MCF 10A (cell line): Measurements from ENCODE around the gene SCAP. TPM values are rescaled to one million over a fixed set of nuclear protein-coding genes. Genes with fewer than 3 reads are reported as not detected.

Experiments
- Bru-seq: library from RNA; stranded (reverse); fragments of 400-500 nt; gene quantifications from one replicate; lab custom pipeline; 2021; lab: Mats Ljungman, UMichigan
- BruChase-seq, 2 experiments: library from RNA; stranded (reverse); fragments of 400-500 nt; gene quantifications; one replicate each; lab custom pipeline; 2021; lab: Mats Ljungman, UMichigan
- BruUV-seq: library from RNA; stranded (reverse); fragments of 400-500 nt; replicated peaks from 2 replicates; lab custom pipeline; 2021; lab: Mats Ljungman, UMichigan
- CTCF ChIA-PET: fragments of 300-600 bp; sonication (Branson Sonifier 250); formaldehyde crosslinking; extraction: SDS; loops from one replicate; lab custom pipeline; 2021; ENCODE audit warnings: antibody characterized with exemption, inconsistent platforms; lab: Yijun Ruan, JAX
- POLR2A ChIA-PET: fragments of 300-600, 350-650 bp; sonication (Branson Sonifier 250); formaldehyde crosslinking; extraction: SDS; loops from one replicate; lab custom pipeline; 2020; ENCODE audit warnings: antibody characterized with exemption, inconsistent platforms; lab: Yijun Ruan, JAX
- DNase-seq: peaks from one replicate; pipeline ENCODE4 v3.0.0-alpha.2; 2018; ENCODE audit not compliant: unreplicated experiment
- H3K27ac Mint-ChIP-seq: one replicate; pipeline ENCODE4 v1.8.0; 2022; ENCODE audit warnings: mild to moderate bottlenecking, low read depth, mixed read lengths; ENCODE audit not compliant: unreplicated experiment
- H3K27me3 Mint-ChIP-seq: one replicate; pipeline ENCODE4 v1.8.0; 2022; ENCODE audit warnings: mixed read lengths; ENCODE audit not compliant: insufficient read depth, unreplicated experiment
- H3K36me3 Mint-ChIP-seq: one replicate; pipeline ENCODE4 v1.8.0; 2022; ENCODE audit warnings: mild to moderate bottlenecking, moderate library complexity, mixed read lengths; ENCODE audit not compliant: insufficient read depth, unreplicated experiment
- H3K4me1 Mint-ChIP-seq: one replicate; pipeline ENCODE4 v1.8.0; 2022; ENCODE audit warnings: mixed read lengths; ENCODE audit not compliant: insufficient read depth, unreplicated experiment
- H3K4me3 Mint-ChIP-seq: one replicate; pipeline ENCODE4 v1.8.0; 2022; ENCODE audit warnings: mild to moderate bottlenecking, moderate library complexity, mixed read lengths; ENCODE audit not compliant: unreplicated experiment
- H3K9me3 Mint-ChIP-seq: one replicate; pipeline ENCODE4 v1.8.0; 2022; ENCODE audit warnings: mixed read lengths; ENCODE audit not compliant: unreplicated experiment
- intact Hi-C: fragments of 100-400 bp; cut with micrococcal nuclease; formaldehyde crosslinking; loops from 2 replicates; pipeline ENCODE4 v1.14.1; 2022
- long read RNA-seq: library from polyadenylated mRNA; stranded (forward); transcript quantifications from one replicate; pipeline ENCODE4 v2.0.0, GENCODE V29; 2022
- total RNA-seq: library from RNA; stranded (reverse); gene quantifications from 2 replicates; pipeline ENCODE4 v1.2.3, GENCODE V29; 2022
- TF ChIP-seq, protein P1 (sequence below): fragments of 200-600 bp; IDR thresholded peaks from one replicate; pipeline ENCODE4 v1.8.0; 2022; ENCODE audit warnings: antibody characterized with exemption, mild to moderate bottlenecking; ENCODE audit not compliant: unreplicated experiment

Gene SCAP
- total RNA-seq (84.3 and 87.8 TPM in 2 replicates), Bru-seq, nascent RNA (percentile 64 among the genes with signal in this experiment), BruChase-seq, experiment 1, labeled RNA remaining after a 6-hour chase (percentile 73 among the genes with signal in this experiment), BruChase-seq, experiment 2, labeled RNA remaining after a 2-hour chase (percentile 66 among the genes with signal in this experiment)
- long read RNA-seq, full-length matches to known transcripts = 24 of 278 reads
- long read RNA-seq, partial matches to known transcripts = 46 of 278 reads
- long read RNA-seq, other reads (novel, unspliced or antisense) = 208 of 278 reads

DNA sequence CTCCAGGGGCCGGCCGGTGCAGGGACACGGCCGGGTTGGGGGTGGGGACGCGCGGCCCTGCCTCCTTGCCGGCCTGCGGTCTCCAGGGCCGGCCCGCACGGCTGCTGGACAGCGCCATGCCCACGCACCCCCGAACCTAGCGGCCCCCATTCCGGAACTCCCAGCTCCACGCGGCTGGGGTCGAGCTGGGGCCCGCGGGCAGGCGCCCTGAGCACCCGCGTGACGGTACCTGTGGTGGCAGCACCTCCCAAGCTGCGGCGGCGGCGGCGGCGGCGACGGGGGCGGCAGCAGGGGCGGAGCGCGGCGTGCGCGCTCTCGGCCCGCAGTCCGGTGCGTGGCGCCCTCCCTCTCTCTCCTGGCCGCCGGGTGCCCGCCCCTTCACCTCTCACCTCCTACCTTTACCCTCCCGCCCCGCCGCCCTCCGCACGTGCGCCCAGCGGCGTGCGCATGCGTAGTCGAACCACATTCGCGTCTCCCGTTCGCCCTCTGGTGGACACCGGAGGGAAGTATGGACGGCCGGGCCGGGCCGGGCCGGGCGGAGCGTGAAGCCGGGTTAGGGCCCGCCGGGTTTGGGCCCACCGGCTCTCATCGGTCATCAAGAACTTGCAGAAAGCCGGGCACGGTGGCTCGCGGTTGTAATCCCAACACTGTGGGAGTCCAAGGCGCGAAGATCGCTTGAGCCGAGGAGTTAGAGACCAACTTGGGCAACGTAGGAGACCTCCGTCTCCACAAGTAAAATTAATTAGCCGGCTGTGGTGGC is at the start of gene SCAP:
Gene SCAP, minus strand, starts transcription at position 372 of the 760 bp plus-strand sequence. CDS start 32,948 bp downstream, outside the sequence.
- no TSS peak for BruUV-seq
- TF ChIP-seq, protein P1, sequence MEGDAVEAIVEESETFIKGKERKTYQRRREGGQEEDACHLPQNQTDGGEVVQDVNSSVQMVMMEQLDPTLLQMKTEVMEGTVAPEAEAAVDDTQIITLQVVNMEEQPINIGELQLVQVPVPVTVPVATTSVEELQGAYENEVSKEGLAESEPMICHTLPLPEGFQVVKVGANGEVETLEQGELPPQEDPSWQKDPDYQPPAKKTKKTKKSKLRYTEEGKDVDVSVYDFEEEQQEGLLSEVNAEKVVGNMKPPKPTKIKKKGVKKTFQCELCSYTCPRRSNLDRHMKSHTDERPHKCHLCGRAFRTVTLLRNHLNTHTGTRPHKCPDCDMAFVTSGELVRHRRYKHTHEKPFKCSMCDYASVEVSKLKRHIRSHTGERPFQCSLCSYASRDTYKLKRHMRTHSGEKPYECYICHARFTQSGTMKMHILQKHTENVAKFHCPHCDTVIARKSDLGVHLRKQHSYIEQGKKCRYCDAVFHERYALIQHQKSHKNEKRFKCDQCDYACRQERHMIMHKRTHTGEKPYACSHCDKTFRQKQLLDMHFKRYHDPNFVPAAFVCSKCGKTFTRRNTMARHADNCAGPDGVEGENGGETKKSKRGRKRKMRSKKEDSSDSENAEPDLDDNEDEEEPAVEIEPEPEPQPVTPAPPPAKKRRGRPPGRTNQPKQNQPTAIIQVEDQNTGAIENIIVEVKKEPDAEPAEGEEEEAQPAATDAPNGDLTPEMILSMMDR = peak; percentile 87
- Mint-ChIP-seq H3K9me3 (no peaks in the 10 kb centered on the region), H3K4me3 (peak within 1 kb of the TSS; percentile 99), H3K36me3 (no peaks in the 10 kb centered on the region), H3K27ac (peak within 1 kb of the TSS; percentile 86), H3K27me3 (no peaks in the 10 kb centered on the region), H3K4me1 (peaks cover 23% of the 10 kb centered on the region)
- DNase-seq = peak; percentile 89
- CTCF ChIA-PET = interaction anchor here (0.5 to 6.9 kb wide), 21 partner anchors 12 to 678 kb away, joined by 3 to 86 read pairs (median 4); partner anchors contain the start of gene PTPN23
- POLR2A ChIA-PET = interaction anchor here (0.5 to 2.9 kb wide), 13 partner anchors 9 to 1864 kb away, joined by 3 to 61 read pairs (median 5); partner anchors contain the start of genes PTPN23 and USP4
- intact Hi-C loops = loop anchor here (1.0 to 5.0 kb wide), 2 partner anchors 33 to 54 kb away; no protein-coding TSS in a partner anchor

DNA sequence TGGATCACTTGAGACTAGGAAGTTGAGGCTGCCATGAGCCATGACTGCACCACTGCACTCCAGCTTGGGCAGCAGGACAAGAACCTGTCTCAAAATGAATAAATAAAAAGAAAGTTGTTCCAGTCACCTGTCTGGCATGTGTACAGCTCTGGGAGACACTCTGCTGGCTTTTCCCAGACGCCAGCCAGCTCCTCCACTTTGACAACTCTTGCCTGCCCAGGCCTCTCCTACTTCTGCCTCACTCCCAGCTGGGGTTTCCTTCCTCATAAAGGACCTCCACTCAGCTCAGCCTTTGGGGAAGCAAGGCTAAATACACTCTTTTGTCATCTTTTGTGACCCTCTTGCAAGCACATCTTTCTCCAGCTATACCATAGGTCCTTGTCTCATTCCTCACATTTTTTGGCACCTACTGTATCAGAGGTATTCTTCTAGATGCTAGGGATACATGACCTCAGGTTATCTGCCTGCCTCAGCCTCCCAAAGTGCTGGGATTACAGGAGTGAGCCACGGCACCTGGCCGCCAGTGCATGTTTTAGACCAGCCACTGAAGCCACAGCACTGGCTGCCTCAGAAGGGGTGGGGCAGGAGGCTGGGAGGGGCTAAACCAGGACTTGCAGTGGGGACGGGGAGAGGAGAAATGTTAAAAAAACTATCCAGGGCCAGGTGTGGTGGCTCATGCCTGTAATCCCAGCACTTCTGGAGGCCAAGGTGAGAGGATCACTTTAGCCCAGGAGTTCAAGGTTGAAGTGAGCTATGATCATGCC is 47.8 kb upstream of the SCAP start:
- no peak for DNase-seq
- H3K4me3 Mint-ChIP-seq = no peak overlapping the region
- BruUV-seq = no TSS peak

DNA sequence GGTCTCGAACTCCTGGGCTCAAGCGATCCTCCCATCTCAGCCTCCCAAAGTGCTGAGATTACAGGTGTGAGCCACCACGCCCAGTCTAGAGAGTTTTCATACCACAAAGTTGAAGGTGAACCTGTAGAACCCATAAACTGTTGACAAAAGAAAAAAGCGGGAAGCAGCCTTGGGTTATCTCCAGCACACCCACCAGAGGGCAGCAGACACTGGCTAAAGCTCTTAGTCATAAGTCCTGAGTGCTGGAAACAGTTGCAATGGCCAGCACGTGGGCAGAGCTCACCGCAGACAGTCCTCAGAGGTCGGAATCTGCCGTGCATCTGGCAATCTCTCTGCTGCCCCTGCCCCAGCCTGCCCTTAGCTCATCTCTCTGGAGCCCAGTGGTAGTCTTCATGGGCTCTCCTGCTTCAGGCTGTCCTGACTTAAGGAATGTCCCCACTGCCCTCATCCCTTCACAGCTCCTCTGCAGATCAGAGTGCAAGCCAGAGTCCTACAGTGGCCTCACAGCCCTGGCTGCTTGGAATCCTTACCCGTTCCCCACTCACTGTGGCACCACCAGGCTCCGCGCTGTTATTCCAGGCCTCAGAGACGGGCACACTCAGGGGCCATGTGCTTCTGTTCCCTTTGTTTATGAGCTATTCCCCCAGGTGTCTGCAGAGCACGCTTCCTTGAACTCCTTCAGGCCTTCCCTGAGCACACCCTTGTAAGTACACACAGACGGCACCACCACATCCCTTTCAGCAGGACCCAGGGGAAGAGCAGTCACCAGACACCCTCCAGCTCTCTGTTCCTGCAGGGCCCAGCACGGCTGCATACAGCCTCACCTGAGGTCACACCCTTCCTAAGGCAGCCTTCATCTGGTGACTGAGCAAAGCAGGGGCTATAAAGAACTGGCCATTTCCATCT is 46.6 kb upstream of the SCAP start:
- H3K4me3 Mint-ChIP-seq = no peak overlapping the region
- BruUV-seq = no TSS peak
- H3K27me3 Mint-ChIP-seq = no peaks in the 10 kb centered on the region
- H3K36me3 Mint-ChIP-seq = no peaks in the 10 kb centered on the region
- ChIA-PET CTCF (interaction anchor here (0.5 to 3.7 kb wide), 43 partner anchors 8 to 629 kb away, joined by 3 to 43 read pairs (median 4); partner anchors contain the start of gene ELP6), POLR2A (interaction anchor here (0.5 to 1.2 kb wide), 8 partner anchors 11 to 280 kb away, joined by 3 to 7 read pairs (median 4); partner anchors contain the start of gene SCAP)
- no peak overlapping the region for H3K27ac Mint-ChIP-seq
- intact Hi-C loops = loop anchor here (1.0 to 5.0 kb wide), 4 partner anchors 145 to 635 kb away; partner anchors contain the start of gene DHX30
- H3K9me3 Mint-ChIP-seq = no peaks in the 10 kb centered on the region
- H3K4me1 Mint-ChIP-seq = no peaks in the 10 kb centered on the region
- TF ChIP-seq, protein P1 = peak; percentile 87
- DNase-seq = peak; percentile 87

More for the DNA sequence above, 47.8 kb upstream of the SCAP start:
- intact Hi-C loops = loop anchor here (5.0 kb wide), 3 partner anchors 144 to 634 kb away; partner anchors contain the start of gene DHX30
- ChIA-PET POLR2A (interaction anchor here (0.9 kb wide), 1 partner anchor 101 kb away, joined by 3 read pairs; no protein-coding TSS in a partner anchor), CTCF (interaction anchor here (0.6 to 3.7 kb wide), 13 partner anchors 11 to 1888 kb away, joined by 3 to 43 read pairs (median 5); partner anchors contain the start of gene RHOA)
- H3K9me3 Mint-ChIP-seq = no peaks in the 10 kb centered on the region
- peaks cover 7% of the 10 kb centered on the region for H3K4me1 Mint-ChIP-seq
- TF ChIP-seq, protein P1 = no peak
- no peaks in the 10 kb centered on the region for H3K27me3 Mint-ChIP-seq
- H3K27ac Mint-ChIP-seq = no peak overlapping the region
- no peaks in the 10 kb centered on the region for H3K36me3 Mint-ChIP-seq
